Tibial artery (tissue), 4 donors: ENCODE data around the gene EGFLAM.

ENCODE experiments used
- DNase-seq, 2 donors: peaks; one replicate each; pipeline ENCODE4 v3.0.0-alpha.2; 2019
- H3K27ac ChIP-seq, 2 donors: fragments of 200-600 bp; sonication (generic) in 1 of 2; 1 replicate in 1 of 2; 2 replicates in 1 of 2; pipeline ENCODE4 v1.5.1; 2018 to 2019; ENCODE audit warnings: mild to moderate bottlenecking in 1 of 2
- H3K27me3 ChIP-seq, 2 donors: fragments of 200-600 bp; sonication (generic) in 1 of 2; one replicate each; pipeline versions ENCODE4 v1.5.1 to v1.6.0; 2016 to 2019
- H3K36me3 ChIP-seq, 3 donors: fragments of 200-600 bp; sonication (generic) in 2 of 3; one replicate each; pipeline ENCODE4 v1.5.1; 2016 to 2019; ENCODE audit warnings: mild to moderate bottlenecking in 2 of 3
- H3K4me1 ChIP-seq, 4 donors: fragments of 200-600 bp; sonication (generic) in 2 of 4; 1 replicate in 3 of 4; 2 replicates in 1 of 4; pipeline ENCODE4 v1.5.1; 2016 to 2019
- H3K4me3 ChIP-seq, 2 donors: fragments of 200-600 bp; sonication (generic) in 1 of 2; 1 replicate in 1 of 2; 2 replicates in 1 of 2; pipeline ENCODE4 v1.5.1; 2018 to 2019; ENCODE audit warnings: mild to moderate bottlenecking in 2 of 2
- H3K9me3 ChIP-seq, 3 donors: fragments of 200-600 bp; sonication (generic) in 1 of 3; one replicate each; pipeline ENCODE4 v1.5.1; 2016 to 2019
- CTCF ChIP-seq, 2 experiments: fragments of 200-600 bp in 1 of 2; fragments of 450-650 bp in 1 of 2; IDR thresholded peaks; one replicate each; pipeline ENCODE4 v1.5.1; 2017 to 2019; ENCODE audit warnings: antibody characterized with exemption in 2 of 2, mild to moderate bottlenecking in 1 of 2, moderate library complexity in 1 of 2
- intact Hi-C: fragments of 100-400 bp; cut with DNase I; formaldehyde crosslinking; loops from one replicate; pipeline ENCODE4 v1.15.0; 2023; ENCODE audit warnings: low total_unique reads

The EGFLAM gene

GRCh38 chr5:38494763-38495162 is 236.4 kb downstream of the EGFLAM start:
- no peak overlapping the region for H3K4me3 ChIP-seq
- DNase-seq: no peak
- peaks cover 29 to 74% (median 55%) of the 10 kb centered on the region in 3 donors for H3K36me3 ChIP-seq
- H3K4me1 ChIP-seq: no peaks in the 10 kb centered on the region
- no peak overlapping the region for H3K27ac ChIP-seq
- TF ChIP-seq CTCF (IDR thresholded peaks at IDR 0.05): no peak
- intact Hi-C loops: no loop called here
- H3K9me3 ChIP-seq: no peaks in the 10 kb centered on the region
- H3K27me3 ChIP-seq: no peaks in the 10 kb centered on the region

- TF ChIP-seq CTCF (IDR thresholded peaks at IDR 0.05): peak in 1 of 2 experiments; percentile 29
Observed at GRCh38 chr5:38497946-38498345, 239.6 kb downstream of the EGFLAM start.

GRCh38 chr5:38500573-38501260 is 242.4 kb downstream of the EGFLAM start:
- Histone ChIP-seq H3K36me3 (peaks cover 12 to 42% (median 35%) of the 10 kb centered on the region in 3 donors), H3K9me3 (no peaks in the 10 kb centered on the region), H3K4me1 (no peaks in the 10 kb centered on the region), H3K27me3 (no peaks in the 10 kb centered on the region), H3K4me3 (no peak overlapping the region), H3K27ac (no peak overlapping the region)
- intact Hi-C loops: no loop called here
- DNase-seq: no peak
- no peak for TF ChIP-seq CTCF (IDR thresholded peaks at IDR 0.05)

More at GRCh38 chr5:38497946-38498345, 239.6 kb downstream of the EGFLAM start:
- DNase-seq: no peak
- intact Hi-C loops: no loop called here
- H3K9me3 ChIP-seq: no peaks in the 10 kb centered on the region
- no peaks in the 10 kb centered on the region for H3K4me1 ChIP-seq
- peaks cover 26 to 60% (median 56%) of the 10 kb centered on the region in 3 donors for H3K36me3 ChIP-seq
- no peak overlapping the region for H3K4me3 ChIP-seq
- no peaks in the 10 kb centered on the region for H3K27me3 ChIP-seq
- H3K27ac ChIP-seq: no peak overlapping the region

GRCh38 chr5:38506302-38506701 is 247.9 kb downstream of the EGFLAM start:
- intact Hi-C loops: no loop called here
- Histone ChIP-seq H3K9me3 (no peaks in the 10 kb centered on the region), H3K4me1 (peaks cover 0 to 8% (median 0%) of the 10 kb centered on the region in 4 donors), H3K27ac (no peak overlapping the region), H3K27me3 (no peaks in the 10 kb centered on the region), H3K36me3 (peaks cover 11 to 21% (median 19%) of the 10 kb centered on the region in 3 donors), H3K4me3 (no peak overlapping the region)
- TF ChIP-seq CTCF (IDR thresholded peaks at IDR 0.05): no peak
- DNase-seq: no peak

- Histone ChIP-seq H3K4me1 (peaks cover 0 to 8% (median 0%) of the 10 kb centered on the region in 4 donors), H3K36me3 (peaks cover 13 to 31% (median 25%) of the 10 kb centered on the region in 3 donors), H3K27me3 (no peaks in the 10 kb centered on the region), H3K27ac (no peak overlapping the region), H3K9me3 (no peaks in the 10 kb centered on the region), H3K4me3 (no peak overlapping the region)
- no peak for DNase-seq
- intact Hi-C loops: no loop called here
- TF ChIP-seq CTCF (IDR thresholded peaks at IDR 0.05): no peak
Observed at GRCh38 chr5:38509185-38509584, 250.8 kb downstream of the EGFLAM start.
